Loucy (cell line): ENCODE results near the gene ZNF814.
"Not testable (repeated sequence)": the region's sequence is repeated elsewhere in the genome, so short reads cannot be mapped to it uniquely, and the experiment has no call there.

Experiments
- H2AFZ ChIP-seq: fragments of 200-600 bp; sonication (generic); 2 replicates; pipeline ENCODE4 v1.6.0; 2016; ENCODE audit warnings: antibody characterized with exemption, mild to moderate bottlenecking, low read length, moderate library complexity
- H3F3A ChIP-seq: fragments of 200-600 bp; 2 replicates; pipeline ENCODE4 v1.6.0; 2016; ENCODE audit warnings: antibody characterized with exemption, low read depth, mild to moderate bottlenecking
- H3K27me3 ChIP-seq: fragments of 200-600 bp; sonication (generic); 2 replicates; pipeline ENCODE4 v1.6.1; 2014; ENCODE audit warnings: low read length, mild to moderate bottlenecking; ENCODE audit not compliant: insufficient read depth, poor library complexity, severe bottlenecking
- H3K36me3 ChIP-seq: fragments of 200-600 bp; sonication (generic); 2 replicates; pipeline ENCODE4 v1.6.1; 2016; ENCODE audit warnings: low read length; ENCODE audit not compliant: insufficient read depth
- H3K4me1 ChIP-seq: fragments of 200-600 bp; sonication (generic); 2 replicates; pipeline ENCODE4 v1.5.1; 2014; ENCODE audit warnings: low read length, mild to moderate bottlenecking; ENCODE audit not compliant: insufficient read depth, poor library complexity, severe bottlenecking
- H3K4me2 ChIP-seq: fragments of 200-600 bp; sonication (generic); 2 replicates; pipeline ENCODE4 v1.6.0; 2014; ENCODE audit warnings: antibody characterized with exemption, low read length, low read depth, mild to moderate bottlenecking; ENCODE audit not compliant: poor library complexity, severe bottlenecking
- H3K4me3 ChIP-seq: fragments of 200-600 bp; sonication (generic); 2 replicates; pipeline ENCODE4 v1.5.1; 2014; ENCODE audit warnings: low read length, mild to moderate bottlenecking, mixed read lengths; ENCODE audit not compliant: poor library complexity, severe bottlenecking
- H3K79me2 ChIP-seq: fragments of 200-600 bp; sonication (generic); 2 replicates; pipeline ENCODE4 v1.6.1; 2014; ENCODE audit warnings: low read length; ENCODE audit not compliant: insufficient read depth
- H3K9ac ChIP-seq: fragments of 200-600 bp; sonication (generic); 2 replicates; pipeline ENCODE4 v1.6.0; 2014; ENCODE audit warnings: mild to moderate bottlenecking, low read depth, low read length, moderate library complexity; ENCODE audit not compliant: poor library complexity, severe bottlenecking
- H3K9me2 ChIP-seq: fragments of 200-600 bp; sonication (generic); replicated peaks from 2 replicates; pipeline ENCODE4 v1.6.1; 2016; ENCODE audit warnings: low read depth, low read length, mixed read lengths
- H3K9me3 ChIP-seq: fragments of 200-600 bp; sonication (generic); 2 replicates; pipeline ENCODE4 v1.6.1; 2014; ENCODE audit warnings: mild to moderate bottlenecking, antibody characterized with exemption, low read length, low read depth; ENCODE audit not compliant: insufficient read depth
- H4K20me1 ChIP-seq: fragments of 200-600 bp; sonication (generic); 2 replicates; pipeline ENCODE4 v1.6.0; 2014; ENCODE audit warnings: antibody characterized with exemption, low read length, mild to moderate bottlenecking; ENCODE audit not compliant: insufficient read depth, poor library complexity, severe bottlenecking
- EZH2phosphoT487 ChIP-seq: fragments of 200-600 bp; IDR thresholded peaks from 2 replicates; pipeline ENCODE4 v1.6.1; 2018; ENCODE audit warnings: antibody characterized with exemption, mild to moderate bottlenecking, moderate library complexity, borderline replicate concordance
- TF ChIP-seq, protein P1 (sequence below): fragments of 200-600 bp; sonication (generic); conservative IDR thresholded peaks from 2 replicates; pipeline ENCODE4 v1.5.1; 2014; ENCODE audit warnings: mild to moderate bottlenecking, antibody characterized with exemption, low read length

The ZNF814 gene

GRCh38 chr19:57872450-57872849 is 16.4 kb downstream of the ZNF814 start:
- no peaks in the 10 kb centered on the region for H3K9me2 ChIP-seq
- H3K79me2 ChIP-seq = peaks cover under 1% of the 10 kb centered on the region; the same call in 1 of the 2 replicates
- H3K9me3 ChIP-seq = peaks cover 18% of the 10 kb centered on the region; the same call in 1 of the 2 replicates
- no peaks in the 10 kb centered on the region for H3K27me3 ChIP-seq
- H3K9ac ChIP-seq = no peak overlapping the region
- no peaks in the 10 kb centered on the region for H3K4me1 ChIP-seq
- TF ChIP-seq, protein P1, sequence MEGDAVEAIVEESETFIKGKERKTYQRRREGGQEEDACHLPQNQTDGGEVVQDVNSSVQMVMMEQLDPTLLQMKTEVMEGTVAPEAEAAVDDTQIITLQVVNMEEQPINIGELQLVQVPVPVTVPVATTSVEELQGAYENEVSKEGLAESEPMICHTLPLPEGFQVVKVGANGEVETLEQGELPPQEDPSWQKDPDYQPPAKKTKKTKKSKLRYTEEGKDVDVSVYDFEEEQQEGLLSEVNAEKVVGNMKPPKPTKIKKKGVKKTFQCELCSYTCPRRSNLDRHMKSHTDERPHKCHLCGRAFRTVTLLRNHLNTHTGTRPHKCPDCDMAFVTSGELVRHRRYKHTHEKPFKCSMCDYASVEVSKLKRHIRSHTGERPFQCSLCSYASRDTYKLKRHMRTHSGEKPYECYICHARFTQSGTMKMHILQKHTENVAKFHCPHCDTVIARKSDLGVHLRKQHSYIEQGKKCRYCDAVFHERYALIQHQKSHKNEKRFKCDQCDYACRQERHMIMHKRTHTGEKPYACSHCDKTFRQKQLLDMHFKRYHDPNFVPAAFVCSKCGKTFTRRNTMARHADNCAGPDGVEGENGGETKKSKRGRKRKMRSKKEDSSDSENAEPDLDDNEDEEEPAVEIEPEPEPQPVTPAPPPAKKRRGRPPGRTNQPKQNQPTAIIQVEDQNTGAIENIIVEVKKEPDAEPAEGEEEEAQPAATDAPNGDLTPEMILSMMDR = no peak
- TF ChIP-seq EZH2phosphoT487 = no peak
- H3K36me3 ChIP-seq = peaks cover 56% of the 10 kb centered on the region; the same call in 1 of the 2 replicates
- H3K4me3 ChIP-seq = no peak overlapping the region
- H4K20me1 ChIP-seq = no peaks in the 10 kb centered on the region
- H3K4me2 ChIP-seq = no peak overlapping the region
- H3F3A ChIP-seq = no peaks in the 10 kb centered on the region
- no peak overlapping the region for H2AFZ ChIP-seq

- H3F3A ChIP-seq = no peaks in the 10 kb centered on the region
- no peaks in the 10 kb centered on the region; the same call in 1 of the 2 replicates for H3K79me2 ChIP-seq
Observed at GRCh38 chr19:57870225-57870624, 18.6 kb downstream of the ZNF814 start.

GRCh38 chr19:57869655-57870054 is 19.2 kb downstream of the ZNF814 start:
- not testable (repeated sequence) for H3K27me3 ChIP-seq, H3K9ac ChIP-seq, H3K4me1 ChIP-seq, H3K9me2 ChIP-seq, H4K20me1 ChIP-seq, H3K79me2 ChIP-seq, H3K4me2 ChIP-seq, H3K4me3 ChIP-seq, H3F3A ChIP-seq, H2AFZ ChIP-seq
- Histone ChIP-seq H3K36me3 (peaks cover 50% of the 10 kb centered on the region; the same call in 1 of the 2 replicates), H3K9me3 (peaks cover 18% of the 10 kb centered on the region; the same call in 1 of the 2 replicates)

More at GRCh38 chr19:57870225-57870624, 18.6 kb downstream of the ZNF814 start:
- Histone ChIP-seq H2AFZ (no peak overlapping the region), H3K36me3 (peaks cover 46% of the 10 kb centered on the region; the same call in 1 of the 2 replicates), H3K9me3 (peaks cover 18% of the 10 kb centered on the region; the same call in 1 of the 2 replicates), H3K4me2 (no peak overlapping the region), H3K27me3 (no peaks in the 10 kb centered on the region), H3K4me3 (no peak overlapping the region), H3K9me2 (no peaks in the 10 kb centered on the region), H3K9ac (no peak overlapping the region), H3K4me1 (no peaks in the 10 kb centered on the region), H4K20me1 (no peaks in the 10 kb centered on the region)
- TF ChIP-seq, protein P1 = no peak
- TF ChIP-seq EZH2phosphoT487 = no peak

- Histone ChIP-seq H4K20me1 (no peaks in the 10 kb centered on the region), H3F3A (no peaks in the 10 kb centered on the region), H3K36me3 (peaks cover 41% of the 10 kb centered on the region; the same call in 1 of the 2 replicates), H3K4me2 (no peak overlapping the region), H2AFZ (no peak overlapping the region), H3K9me2 (no peaks in the 10 kb centered on the region), H3K4me3 (no peak overlapping the region), H3K79me2 (no peaks in the 10 kb centered on the region; the same call in 1 of the 2 replicates), H3K27me3 (no peaks in the 10 kb centered on the region), H3K9me3 (peaks cover 8% of the 10 kb centered on the region; the same call in 1 of the 2 replicates), H3K9ac (no peak overlapping the region), H3K4me1 (no peaks in the 10 kb centered on the region)
- no peak for TF ChIP-seq EZH2phosphoT487
- TF ChIP-seq, protein P1 = no peak
Observed at GRCh38 chr19:57867868-57868492, 20.9 kb downstream of the ZNF814 start.

DNA sequence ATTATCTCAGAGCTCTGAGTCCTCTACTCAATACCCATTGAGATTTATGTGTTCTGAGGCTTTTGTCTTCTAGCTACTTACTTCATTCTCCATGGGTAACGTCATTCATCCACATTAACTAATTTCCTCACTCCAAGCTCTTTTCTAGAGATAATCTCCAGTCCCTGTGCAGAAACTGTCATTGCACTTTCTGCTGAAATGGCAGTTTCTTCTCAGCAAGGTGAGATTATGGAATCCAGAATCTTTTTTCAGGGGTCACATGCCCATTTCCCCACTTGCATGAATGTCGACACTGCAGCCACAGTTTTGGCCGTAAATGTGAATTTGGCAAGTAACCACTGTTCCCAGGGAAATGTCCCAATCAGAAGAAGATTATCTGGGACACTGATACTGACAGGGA is 26.5 kb downstream of the ZNF814 start:
- not testable (repeated sequence) for H3K79me2 ChIP-seq, H4K20me1 ChIP-seq, H3K4me2 ChIP-seq, H3K4me3 ChIP-seq, H3F3A ChIP-seq, H3K4me1 ChIP-seq, H3K27me3 ChIP-seq, H3K9ac ChIP-seq, H3K9me3 ChIP-seq, H2AFZ ChIP-seq, H3K9me2 ChIP-seq
- H3K36me3 ChIP-seq = peaks cover 67% of the 10 kb centered on the region; the same call in 1 of the 2 replicates
